ENCODE results near the gene ARHGAP6. TPM values are rescaled to one million over a fixed set of nuclear protein-coding genes. Genes with fewer than 3 reads are reported as not detected.
A peak's percentile ranks its signal among the peaks of the same experiment; 100 is the strongest.

The ARHGAP6 gene
- total and polyA plus RNA-seq, 9 of the 15 experiments (the other 6 are each of a cell fraction or from before 2014, with no cell fraction given): 12.5 to 63.6 (median 41.8) TPM

GRCh38 chrX:11374570-11374969 lies 291.1 kb downstream of the ARHGAP6 start (continued):
- TF ChIP-seq NFIC (IDR thresholded peaks at IDR 0.05): peak; percentile 30; the same call in 1 of the 2 replicates
- TF ChIP-seq MYC (IDR thresholded peaks at IDR 0.05; ENCODE audit: low read depth, low read length): no peak
- no peak for TF ChIP-seq MYC (CRISPR knock-in tag; IDR thresholded peaks at IDR 0.05; ENCODE audit: borderline replicate concordance, low read depth)
- TF ChIP-seq SMAD4 (CRISPR knock-in tag; conservative IDR thresholded peaks at IDR 0.05): no peak
- TF ChIP-seq SMARCE1 (IDR thresholded peaks at IDR 0.05): peak; percentile 69
- TF ChIP-seq ZNF449 (CRISPR knock-in tag; IDR thresholded peaks at IDR 0.05): no peak
- no peak for TF ChIP-seq REST (IDR thresholded peaks at IDR 0.05; ENCODE audit: borderline replicate concordance)
- no peak for TF ChIP-seq REST (CRISPR knock-in tag; IDR thresholded peaks at IDR 0.05; ENCODE audit: low read depth)
- TF ChIP-seq XRCC3 (IDR thresholded peaks at IDR 0.05): no peak
- TF ChIP-seq ZEB2 (IDR thresholded peaks at IDR 0.05): peak; percentile 60; the same call in 1 of the 2 replicates
- no peak for TF ChIP-seq RNF219 (CRISPR knock-in tag; IDR thresholded peaks at IDR 0.05)
- TF ChIP-seq OTX1 (CRISPR knock-in tag; IDR thresholded peaks at IDR 0.05): no peak
- TF ChIP-seq NCOA2 (IDR thresholded peaks at IDR 0.05; ENCODE audit: partially characterized antibody in 2 of 2): peak in 1 of 2 experiments; percentile 15
- no peak for TF ChIP-seq SAFB2 (IDR thresholded peaks at IDR 0.05; ENCODE audit: borderline replicate concordance, low read depth, low read length, severe bottlenecking)
- no peak for TF ChIP-seq ZNF830 (CRISPR knock-in tag; IDR thresholded peaks at IDR 0.05)
- no peak for TF ChIP-seq NR3C1 (CRISPR knock-in tag; IDR thresholded peaks at IDR 0.05)
